Panc1 (cell line): ENCODE results near the gene SHE.

Experiments
- SIN3A ChIP-seq: IDR thresholded peaks from 2 replicates; pipeline ENCODE4 v1.6.1; 2012; ENCODE audit warnings: low read depth, mild to moderate bottlenecking, low read length, moderate library complexity, borderline replicate concordance; ENCODE audit not compliant: insufficient read depth
- TCF7L2 ChIP-seq: IDR thresholded peaks from 2 replicates; pipeline ENCODE4 v1.6.1; 2011; ENCODE audit warnings: mild to moderate bottlenecking, low read depth, low read length, inconsistent platforms
- TF ChIP-seq, protein P1 (sequence below): fragments of 450-650 bp; IDR thresholded peaks from 2 replicates; pipeline ENCODE4 v1.5.1; 2017; ENCODE audit warnings: mild to moderate bottlenecking

- TF ChIP-seq SIN3A (no peak), TCF7L2 (no peak)
- TF ChIP-seq, protein P1, sequence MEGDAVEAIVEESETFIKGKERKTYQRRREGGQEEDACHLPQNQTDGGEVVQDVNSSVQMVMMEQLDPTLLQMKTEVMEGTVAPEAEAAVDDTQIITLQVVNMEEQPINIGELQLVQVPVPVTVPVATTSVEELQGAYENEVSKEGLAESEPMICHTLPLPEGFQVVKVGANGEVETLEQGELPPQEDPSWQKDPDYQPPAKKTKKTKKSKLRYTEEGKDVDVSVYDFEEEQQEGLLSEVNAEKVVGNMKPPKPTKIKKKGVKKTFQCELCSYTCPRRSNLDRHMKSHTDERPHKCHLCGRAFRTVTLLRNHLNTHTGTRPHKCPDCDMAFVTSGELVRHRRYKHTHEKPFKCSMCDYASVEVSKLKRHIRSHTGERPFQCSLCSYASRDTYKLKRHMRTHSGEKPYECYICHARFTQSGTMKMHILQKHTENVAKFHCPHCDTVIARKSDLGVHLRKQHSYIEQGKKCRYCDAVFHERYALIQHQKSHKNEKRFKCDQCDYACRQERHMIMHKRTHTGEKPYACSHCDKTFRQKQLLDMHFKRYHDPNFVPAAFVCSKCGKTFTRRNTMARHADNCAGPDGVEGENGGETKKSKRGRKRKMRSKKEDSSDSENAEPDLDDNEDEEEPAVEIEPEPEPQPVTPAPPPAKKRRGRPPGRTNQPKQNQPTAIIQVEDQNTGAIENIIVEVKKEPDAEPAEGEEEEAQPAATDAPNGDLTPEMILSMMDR, result no peak
Observed at GRCh38 chr1:154493276-154493675, 8.9 kb downstream of the SHE start.
